HL-60/S4 (cell line): Measurements from ENCODE around the gene MAN1C1.
"Not testable (repeated sequence)": the region's sequence is repeated elsewhere in the genome, so short reads cannot be mapped to it uniquely, and the experiment has no call there.

ENCODE experiments used
- in situ Hi-C: fragments of 300-500 bp; cut with MboI; formaldehyde crosslinking; loops from 2 replicates; pipeline ENCODE4 v1.14.3; 2022; ENCODE audit warnings: low sequenced_read_pairs

MAN1C1 gene

GRCh38 chr1:25731626-25732370 is 115.2 kb downstream of the MAN1C1 start:
- in situ Hi-C loops: no loop called here

GRCh38 chr1:25732821-25733220 is 116.2 kb downstream of the MAN1C1 start:
- in situ Hi-C loops: no loop called here

DNA sequence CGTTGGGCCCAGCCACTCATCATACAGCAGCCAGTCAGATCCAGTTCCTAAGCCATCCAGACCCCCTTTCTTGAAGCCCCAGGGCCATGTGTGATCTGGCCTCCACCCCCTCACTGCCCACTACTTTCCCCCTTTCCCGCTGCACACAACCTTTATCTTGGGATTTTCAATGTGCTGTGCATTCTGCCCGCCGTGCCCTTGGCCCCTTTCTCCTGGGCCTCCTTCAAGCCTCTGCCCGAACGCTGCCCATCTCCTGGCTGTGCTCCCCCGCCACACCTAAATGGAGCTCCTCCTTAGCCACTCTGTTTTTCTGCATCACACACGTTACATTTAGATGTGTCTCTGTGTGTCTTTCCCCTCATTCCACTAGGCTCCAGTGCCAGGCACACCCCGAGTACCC is 116.7 kb downstream of the MAN1C1 start:
- in situ Hi-C loops: no loop called here

GRCh38 chr1:25734991-25735390 is 118.4 kb downstream of the MAN1C1 start:
- in situ Hi-C loops: not testable (repeated sequence)

GRCh38 chr1:25735956-25736529 is 119.5 kb downstream of the MAN1C1 start:
- in situ Hi-C loops: no loop called here

DNA sequence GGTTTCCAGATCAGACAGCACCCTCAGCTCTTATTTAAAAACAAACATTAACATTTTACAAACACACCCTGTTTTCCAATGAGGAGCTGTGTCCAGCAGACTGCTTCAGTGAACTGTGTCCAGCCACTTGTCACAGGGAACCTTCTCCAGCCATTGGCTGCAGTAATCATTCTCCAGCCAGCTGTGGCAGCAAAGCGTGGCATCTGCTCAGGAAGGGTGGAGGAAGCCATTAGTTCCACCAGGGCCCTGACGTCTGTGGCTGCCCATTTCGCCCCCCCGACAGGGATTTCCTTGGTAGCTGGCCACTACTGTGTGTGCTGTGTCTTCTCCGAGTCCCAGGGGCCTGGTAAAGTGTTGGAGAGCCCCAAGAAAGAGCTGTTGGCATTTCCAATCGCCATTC is 120.5 kb downstream of the MAN1C1 start:
- in situ Hi-C loops: no loop called here

DNA sequence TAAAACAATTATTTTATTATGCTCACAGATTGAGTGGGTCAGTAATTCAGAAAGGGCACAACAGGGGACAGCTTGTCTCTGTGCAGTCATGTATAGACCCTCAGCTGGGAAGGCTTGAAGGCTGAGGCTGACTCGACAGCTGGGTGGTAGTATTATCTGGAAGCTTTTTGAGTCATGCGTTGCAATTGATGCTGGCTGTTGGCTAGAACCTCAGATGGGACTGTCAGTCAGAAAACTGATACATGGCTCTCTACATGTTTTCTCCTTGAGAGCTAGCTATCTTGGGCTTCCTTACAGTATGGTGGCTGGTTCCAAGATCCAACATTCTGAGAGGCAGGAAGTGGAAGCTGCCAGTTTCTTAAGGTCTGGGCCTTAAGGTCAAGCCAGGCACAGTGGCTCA is 121.9 kb downstream of the MAN1C1 start:
- in situ Hi-C loops: no loop called here

GRCh38 chr1:25739341-25739740 is 122.8 kb downstream of the MAN1C1 start:
- in situ Hi-C loops: no loop called here

- in situ Hi-C loops: no loop called here
Observed at GRCh38 chr1:25740071-25740470, 123.5 kb downstream of the MAN1C1 start.

- in situ Hi-C loops: no loop called here
Observed at GRCh38 chr1:25742316-25742715, 125.7 kb downstream of the MAN1C1 start.

DNA sequence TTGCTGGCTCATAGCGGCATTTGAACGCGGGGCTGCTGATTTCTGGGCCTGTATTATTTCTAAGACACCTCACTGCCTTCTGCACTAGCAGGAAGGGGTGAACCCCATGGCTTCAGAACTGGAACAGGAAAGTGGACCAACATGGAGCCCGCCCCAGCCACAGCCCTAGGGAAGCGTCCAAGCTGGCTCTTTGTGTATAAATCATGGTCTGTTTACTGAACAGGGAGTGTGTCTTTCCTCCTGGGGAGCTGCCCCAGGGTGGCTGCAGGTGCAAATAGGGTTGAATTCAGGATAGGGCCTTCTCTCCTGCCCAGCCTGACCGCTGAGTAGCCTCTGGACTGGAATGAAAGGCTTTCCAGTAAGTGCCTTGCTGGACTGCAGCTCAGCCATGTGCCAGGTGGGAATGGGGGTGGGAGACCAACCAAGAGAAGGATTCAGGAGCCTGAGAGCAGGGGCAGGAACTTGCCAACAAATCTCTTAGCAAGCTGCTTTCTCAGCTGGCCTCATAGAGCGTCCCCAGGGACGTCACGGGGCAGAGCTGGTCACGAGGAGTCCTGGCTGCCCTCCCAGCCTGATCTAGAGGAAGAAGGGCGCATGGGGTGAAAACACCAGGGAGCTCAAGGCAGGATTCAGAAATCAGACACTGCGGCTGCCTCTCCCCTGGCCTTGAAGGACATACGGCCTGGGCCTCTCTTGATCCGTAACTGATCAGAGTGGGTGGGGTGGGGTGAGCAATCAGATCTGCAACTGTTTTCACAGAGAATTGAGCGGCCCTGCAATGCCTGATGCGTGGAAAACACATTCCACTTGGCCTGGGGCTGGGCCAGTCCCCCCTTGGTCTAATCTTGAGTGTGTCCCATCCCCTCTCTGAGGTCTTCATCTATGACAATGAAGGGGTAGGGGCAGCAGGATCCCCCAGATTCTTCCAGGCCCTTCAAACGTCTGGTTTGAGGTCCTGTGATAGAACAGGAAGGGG is 126.9 kb downstream of the MAN1C1 start:
- in situ Hi-C loops: no loop called here

GRCh38 chr1:25744140-25744581 is 127.6 kb downstream of the MAN1C1 start:
- in situ Hi-C loops: no loop called here

DNA sequence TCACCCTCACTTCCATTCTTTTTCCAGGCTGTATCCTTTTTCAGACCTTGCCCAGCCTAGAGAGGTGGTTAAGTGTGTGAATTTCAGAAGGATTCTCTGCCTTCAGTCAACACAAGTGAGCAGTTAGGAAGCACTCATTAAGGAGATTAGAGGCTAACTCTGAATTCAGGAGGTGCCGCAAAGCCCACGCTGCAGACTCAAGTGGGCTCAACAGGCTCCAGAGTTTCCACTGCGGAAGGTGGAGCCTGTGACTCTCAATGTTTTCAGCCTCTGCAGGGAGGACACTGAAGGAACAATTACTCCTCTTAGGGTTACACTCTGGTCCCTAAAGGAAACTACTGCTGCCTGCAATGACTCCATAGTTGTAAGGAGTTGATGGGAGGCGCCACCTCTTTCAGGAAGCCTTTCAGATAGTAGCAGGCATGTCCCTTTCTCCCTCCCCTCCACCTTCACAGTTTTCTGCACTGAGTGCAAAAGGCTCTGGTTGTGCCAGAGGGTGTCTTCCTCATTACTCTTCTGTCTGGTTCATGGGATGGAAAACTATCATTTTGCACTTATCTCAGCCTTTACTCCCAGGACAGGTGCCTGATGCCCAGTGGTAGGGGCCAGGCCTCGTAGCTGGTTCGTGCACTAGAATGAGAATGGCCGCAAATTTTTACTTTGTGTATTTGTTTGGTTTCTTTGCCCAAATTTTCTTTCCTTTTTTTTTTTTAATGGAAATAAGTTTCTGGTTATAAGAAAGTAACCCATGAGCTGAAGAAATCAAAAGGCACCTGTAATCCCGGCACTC is 128.2 kb downstream of the MAN1C1 start:
- in situ Hi-C loops: no loop called here

GRCh38 chr1:25746299-25747045 is 129.9 kb downstream of the MAN1C1 start:
- in situ Hi-C loops: no loop called here

- in situ Hi-C loops: no loop called here
Observed at GRCh38 chr1:25747046-25747719, 130.6 kb downstream of the MAN1C1 start.

DNA sequence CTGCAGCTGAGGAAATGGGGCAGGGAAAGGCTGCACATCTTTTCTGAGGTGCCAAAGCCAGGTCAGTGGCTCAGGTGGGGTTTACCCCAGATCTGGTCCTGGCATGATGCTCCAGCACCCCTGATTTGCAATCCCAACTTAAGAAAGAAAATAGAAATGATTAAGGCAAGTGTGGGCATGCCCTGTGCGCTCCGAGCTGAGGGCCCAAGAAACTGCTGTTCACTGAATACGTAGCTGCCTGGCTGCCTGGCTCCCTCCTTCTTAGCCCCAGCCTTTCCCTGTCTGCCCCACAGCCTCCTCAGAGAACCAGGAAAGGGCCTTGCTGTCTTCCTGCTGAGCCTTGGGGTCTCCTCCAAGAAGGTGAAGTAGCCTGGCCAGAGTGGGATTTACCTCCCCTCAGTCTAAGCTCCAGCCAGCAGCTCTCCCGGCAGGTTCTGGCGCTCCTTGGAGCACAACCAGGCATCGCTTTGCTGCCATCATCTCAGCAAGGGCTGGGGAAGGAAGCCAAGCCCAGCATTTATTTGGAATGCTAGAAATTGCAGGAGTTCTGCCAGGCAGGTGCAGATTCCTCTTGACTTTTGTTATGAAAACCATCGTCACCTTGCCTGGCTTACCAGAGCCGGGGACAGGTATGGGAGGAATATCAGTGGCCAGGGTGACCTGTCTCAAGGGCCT is 132.1 kb downstream of the MAN1C1 start:
- in situ Hi-C loops: no loop called here

GRCh38 chr1:25750923-25751605 is 134.5 kb downstream of the MAN1C1 start:
- in situ Hi-C loops: no loop called here

GRCh38 chr1:25754470-25755181 is 138.0 kb downstream of the MAN1C1 start:
- in situ Hi-C loops: no loop called here
